ENCODE measurements around the gene NCAPG2.

The NCAPG2 gene

GRCh38 chr7:158584407-158584806 lies 120.2 kb downstream of the NCAPG2 start:
- H3K4me3 ChIP-seq (ENCODE audit: low read length) = no peak overlapping the region
- TF ChIP-seq CTCF (conservative IDR thresholded peaks at IDR 0.05; ENCODE audit: low read depth, low read length) = no peak

GRCh38 chr7:158583810-158584209 lies 120.8 kb downstream of the NCAPG2 start:
- TF ChIP-seq CTCF (conservative IDR thresholded peaks at IDR 0.05; ENCODE audit: low read depth, low read length) = no peak
- H3K4me3 ChIP-seq (ENCODE audit: low read length) = no peak overlapping the region
- DNase-seq (ENCODE audit: low read depth) = no peak

More at GRCh38 chr7:158584407-158584806, 120.2 kb downstream of the NCAPG2 start:
- DNase-seq (ENCODE audit: low read depth) = no peak

GRCh38 chr7:158583143-158583542 lies 121.5 kb downstream of the NCAPG2 start:
- no peak for TF ChIP-seq CTCF (conservative IDR thresholded peaks at IDR 0.05; ENCODE audit: low read depth, low read length)

GRCh38 chr7:158582089-158582456 lies 122.5 kb downstream of the NCAPG2 start:
- H3K4me3 ChIP-seq (ENCODE audit: low read length) = no peak overlapping the region
- DNase-seq (ENCODE audit: low read depth) = no peak
- no peak for TF ChIP-seq CTCF (conservative IDR thresholded peaks at IDR 0.05; ENCODE audit: low read depth, low read length)

More at GRCh38 chr7:158583143-158583542, 121.5 kb downstream of the NCAPG2 start:
- DNase-seq (ENCODE audit: low read depth) = no peak
- no peak overlapping the region for H3K4me3 ChIP-seq (ENCODE audit: low read length)

- no peak for DNase-seq (ENCODE audit: low read depth)
- H3K4me3 ChIP-seq (ENCODE audit: low read length) = no peak overlapping the region
- TF ChIP-seq CTCF (conservative IDR thresholded peaks at IDR 0.05; ENCODE audit: low read depth, low read length) = no peak
Measured at GRCh38 chr7:158581440-158582088, 123.0 kb downstream of the NCAPG2 start.

Data from retinal pigment epithelial cell (primary cell).